Uterus (tissue), 2 donors: ENCODE results near the gene RNF6.
"Not testable (repeated sequence)": the region's sequence is repeated elsewhere in the genome, so short reads cannot be mapped to it uniquely, and the experiment has no call there.

Experiments used
- CTCF ChIP-seq, 4 experiments: fragments of 200-600 bp in 2 of 4; fragments of 450-650 bp in 2 of 4; sonication (generic) in 2 of 4; IDR thresholded peaks; one replicate each; pipeline ENCODE4 v1.5.1; 2016 to 2019; ENCODE audit warnings: antibody characterized with exemption in 4 of 4, mild to moderate bottlenecking in 2 of 4, moderate library complexity in 1 of 4
- POLR2A ChIP-seq, 2 donors: fragments of 450-650 bp; IDR thresholded peaks; one replicate each; pipeline ENCODE4 v1.6.1; 2016; ENCODE audit warnings: antibody characterized with exemption in 2 of 2, mild to moderate bottlenecking in 1 of 2, moderate library complexity in 1 of 2

GRCh38 chr13:26252006-26252405 lies 29.9 kb upstream of the RNF6 start:
- not testable (repeated sequence) for TF ChIP-seq CTCF, POLR2A (IDR thresholded peaks at IDR 0.05)
